ENCODE results near the gene DLGAP1. TPM values are rescaled to one million over a fixed set of nuclear protein-coding genes. Genes with fewer than 3 reads are reported as not detected.

DLGAP1 gene
- total and polyA plus RNA-seq, 2 of the 8 experiments (the other 6 are each of a cell fraction or from before 2014, with no cell fraction given), result 11.8 to 16.9 TPM

DNA sequence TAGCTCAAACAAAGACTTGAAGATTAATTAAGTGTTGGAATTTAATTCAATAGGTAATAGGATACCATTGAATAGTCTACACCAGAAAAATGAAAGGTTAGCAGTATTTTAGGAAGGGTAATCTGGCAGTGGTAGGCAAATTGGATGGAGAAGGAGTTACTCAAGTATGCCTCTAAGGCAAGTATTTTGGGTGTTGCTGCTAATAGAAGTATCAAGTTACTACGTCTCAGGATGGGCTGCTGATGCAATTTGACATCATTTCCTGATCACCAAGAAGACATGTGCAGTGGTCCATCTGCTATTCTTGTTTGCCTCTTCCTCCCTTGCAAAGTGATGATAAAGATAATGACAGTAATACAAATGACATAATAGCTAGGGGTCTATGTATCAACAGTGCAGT, 519.8 kb downstream of the DLGAP1 start:
- no peak overlapping the region for H3K27ac ChIP-seq (ENCODE audit: low read depth, low read length)
- no peak overlapping the region for H2AFZ ChIP-seq (ENCODE audit: low read length)
- peaks cover 0 to 6% of the 10 kb centered on the region in 2 experiments; a peak in 1 of 4 replicates for H3K9me3 ChIP-seq (ENCODE audit: insufficient read depth in 2 of 2, low read depth in 1 of 2, low read length in 1 of 2)
- DNase-seq (ENCODE audit: low read depth in 1 of 2, low spot score in 2 of 2), result no peak
- no peak overlapping the region for H2BK12ac ChIP-seq (ENCODE audit: low read depth, low read length)
- FAIRE-seq, result no peak
- H3K56ac ChIP-seq (replicated peaks; ENCODE audit: insufficient read length, low read depth, low read length), result no peak overlapping the region
- H2AK5ac ChIP-seq (ENCODE audit: low read depth, low read length), result no peak overlapping the region
- H3K4me2 ChIP-seq (ENCODE audit: insufficient read depth in 1 of 2, low read depth in 2 of 2, low read length in 2 of 2), result no peak overlapping the region
- H3K4ac ChIP-seq (replicated peaks; ENCODE audit: insufficient read length, low read depth, low read length), result no peak overlapping the region
- H2BK15ac ChIP-seq (ENCODE audit: low read length), result no peak overlapping the region
- no peaks in the 10 kb centered on the region for H3K23me2 ChIP-seq (ENCODE audit: low read depth, low read length)
- POLR2A ChIA-PET (ENCODE audit: partially characterized antibody), result no interaction called here
- H3K4me3 ChIP-seq (ENCODE audit: extremely low read depth in 1 of 4, insufficient read depth in 2 of 4, low read depth in 3 of 4, low read length in 4 of 4), result no peak overlapping the region
- no peaks in the 10 kb centered on the region for H3K27me3 ChIP-seq (replicated peaks in 1 of 4; ENCODE audit: control insufficient read depth in 3 of 4, extremely low read depth in 1 of 4, insufficient read depth in 3 of 4, low read length in 3 of 4)
- H2BK20ac ChIP-seq (ENCODE audit: low read length), result no peak overlapping the region
- no peak overlapping the region for H3K18ac ChIP-seq (ENCODE audit: extremely low read depth, low read length)
- no peak overlapping the region for H4K91ac ChIP-seq (replicated peaks; ENCODE audit: insufficient read length, low read length)
- WGBS, 2 experiments (ENCODE audit: extremely low coverage in 1 of 2, insufficient coverage in 1 of 2, insufficient read length in 1 of 2, insufficient replicate concordance in 2 of 2, low coverage in 1 of 2, low lambda C conversion rate in 2 of 2, missing lambda C conversion rate in 1 of 2), result 83% methylated on average over 1 of the region's 1 CpG; no CpG with 5 or more reads in 1 of the 2 experiments
- H2BK5ac ChIP-seq (ENCODE audit: low read depth, low read length), result no peak overlapping the region
- no peaks in the 10 kb centered on the region for H3K79me2 ChIP-seq (ENCODE audit: control insufficient read depth in 1 of 2, insufficient read depth in 2 of 2, low read length in 2 of 2)
- no peak overlapping the region for H3K9ac ChIP-seq (replicated peaks in 1 of 4; ENCODE audit: extremely low read depth in 1 of 4, low read depth in 3 of 4, low read length in 3 of 4)
- H4K8ac ChIP-seq (ENCODE audit: extremely low read depth, insufficient read depth, low read length), result no peak overlapping the region
- H3K79me1 ChIP-seq (ENCODE audit: low read depth, low read length), result no peaks in the 10 kb centered on the region; the same call in 1 of the 2 replicates
- H3K23ac ChIP-seq (ENCODE audit: insufficient read length), result no peak overlapping the region
- no peak overlapping the region for H2BK120ac ChIP-seq (replicated peaks; ENCODE audit: low read depth, low read length)
- no peaks in the 10 kb centered on the region for H4K20me1 ChIP-seq (replicated peaks in 1 of 2; ENCODE audit: control insufficient read depth in 1 of 2, insufficient read depth in 2 of 2, low read length in 2 of 2)
- no peaks in the 10 kb centered on the region for H3K36me3 ChIP-seq (ENCODE audit: control insufficient read depth in 2 of 4, insufficient read depth in 4 of 4, low read length in 3 of 4)
- CTCF ChIA-PET (ENCODE audit: partially characterized antibody), result interaction anchor here (0.7 to 1.1 kb wide), 3 partner anchors 13 to 60 kb away, joined by 3 to 4 read pairs (median 3); no protein-coding TSS in a partner anchor
- H3K4me1 ChIP-seq (replicated peaks in 1 of 4; ENCODE audit: control insufficient read depth in 3 of 4, insufficient read depth in 4 of 4, low read length in 3 of 4), result peaks cover 0 to 1% (median 0%) of the 10 kb centered on the region in 4 experiments; a peak in 1 of 7 replicates
- H3K14ac ChIP-seq (ENCODE audit: insufficient read length), result no peak overlapping the region
- H4K5ac ChIP-seq (ENCODE audit: insufficient read length, low read depth, low read length), result no peak overlapping the region
- TF ChIP-seq TCF12 (IDR thresholded peaks at IDR 0.05; ENCODE audit: low read depth, low read length), result no peak
- TF ChIP-seq HDAC6 (IDR thresholded peaks at IDR 0.05; ENCODE audit: low read depth, low read length), result no peak
- TF ChIP-seq, protein P1, sequence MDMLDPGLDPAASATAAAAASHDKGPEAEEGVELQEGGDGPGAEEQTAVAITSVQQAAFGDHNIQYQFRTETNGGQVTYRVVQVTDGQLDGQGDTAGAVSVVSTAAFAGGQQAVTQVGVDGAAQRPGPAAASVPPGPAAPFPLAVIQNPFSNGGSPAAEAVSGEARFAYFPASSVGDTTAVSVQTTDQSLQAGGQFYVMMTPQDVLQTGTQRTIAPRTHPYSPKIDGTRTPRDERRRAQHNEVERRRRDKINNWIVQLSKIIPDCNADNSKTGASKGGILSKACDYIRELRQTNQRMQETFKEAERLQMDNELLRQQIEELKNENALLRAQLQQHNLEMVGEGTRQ (IDR thresholded peaks at IDR 0.05; ENCODE audit: low read length), result no peak
- TF ChIP-seq TBP (IDR thresholded peaks at IDR 0.05; ENCODE audit: low read depth, low read length), result no peak
- TF ChIP-seq JUN (IDR thresholded peaks at IDR 0.05; ENCODE audit: low read depth, low read length), result no peak
- TF ChIP-seq SIRT6 (IDR thresholded peaks at IDR 0.05; ENCODE audit: low read length), result no peak
